KG1 (cell line): ENCODE data around the gene RFX3.

Experiments used
- DNase-seq: peaks from one replicate; lab custom pipeline; 2025; lab: John Stamatoyannopoulos, UW

RFX3 gene

GRCh38 chr9:3277200-3277599, 248.6 kb downstream of the RFX3 start:
- DNase-seq: no peak

GRCh38 chr9:3271581-3271980, 254.2 kb downstream of the RFX3 start:
- DNase-seq: no peak

DNA sequence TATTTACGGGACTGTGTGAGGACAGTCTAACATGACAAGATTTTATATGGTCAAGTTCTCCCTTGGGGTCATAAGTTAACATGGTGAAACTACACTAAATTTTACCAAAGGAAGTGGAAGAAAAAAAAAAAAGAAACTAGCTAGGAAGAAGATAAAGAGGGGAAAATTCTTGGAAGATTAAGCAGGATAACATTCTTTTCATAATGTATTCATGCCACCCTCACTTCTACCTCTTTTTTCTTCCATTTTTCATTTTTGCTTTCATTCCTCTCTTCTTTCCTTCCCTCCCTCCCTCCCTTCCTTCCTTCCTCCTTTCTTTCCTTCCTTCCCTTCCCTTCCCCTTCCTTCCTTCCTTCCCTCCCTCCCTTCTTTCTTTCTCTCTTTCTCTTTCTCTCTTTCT, 254.6 kb downstream of the RFX3 start:
- no peak for DNase-seq

DNA sequence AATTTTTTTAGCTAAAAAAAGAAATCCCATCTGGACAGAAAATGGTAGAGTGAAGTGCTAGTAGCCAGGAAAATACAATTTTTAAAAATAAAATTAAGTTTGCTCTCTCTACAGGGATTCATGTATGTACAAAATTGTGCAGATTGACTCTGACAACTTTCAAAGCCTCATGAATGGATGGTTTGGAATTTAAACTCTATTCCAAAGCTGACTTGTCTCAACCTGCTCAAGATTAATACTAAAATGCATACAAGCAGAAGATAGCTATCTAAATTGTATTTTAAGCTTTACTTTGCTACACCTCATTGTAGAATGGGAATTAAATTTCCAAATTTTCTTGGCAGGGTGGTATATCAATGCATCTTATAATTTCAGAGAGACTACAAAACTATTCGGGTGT, 257.6 kb downstream of the RFX3 start:
- DNase-seq: no peak

DNA sequence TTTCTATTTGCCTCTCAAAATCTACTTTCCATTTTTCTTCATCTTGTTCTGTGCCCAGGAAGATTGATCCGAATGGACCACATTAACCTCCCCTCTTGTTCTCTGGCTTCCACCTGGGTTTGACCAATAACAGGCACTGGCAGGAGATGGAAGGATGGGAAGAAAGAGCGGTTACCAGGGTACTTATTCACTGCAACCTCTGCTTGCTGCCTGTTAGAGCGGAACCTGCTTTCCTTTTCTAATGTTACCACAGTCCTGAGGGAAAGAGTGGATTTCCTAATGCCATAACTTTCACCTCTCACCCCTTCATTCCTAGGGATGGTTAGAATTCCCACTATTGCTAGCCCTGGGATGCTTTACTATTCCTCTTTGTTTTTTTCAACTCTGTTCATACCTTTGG, 262.1 kb downstream of the RFX3 start:
- DNase-seq: no peak

DNA sequence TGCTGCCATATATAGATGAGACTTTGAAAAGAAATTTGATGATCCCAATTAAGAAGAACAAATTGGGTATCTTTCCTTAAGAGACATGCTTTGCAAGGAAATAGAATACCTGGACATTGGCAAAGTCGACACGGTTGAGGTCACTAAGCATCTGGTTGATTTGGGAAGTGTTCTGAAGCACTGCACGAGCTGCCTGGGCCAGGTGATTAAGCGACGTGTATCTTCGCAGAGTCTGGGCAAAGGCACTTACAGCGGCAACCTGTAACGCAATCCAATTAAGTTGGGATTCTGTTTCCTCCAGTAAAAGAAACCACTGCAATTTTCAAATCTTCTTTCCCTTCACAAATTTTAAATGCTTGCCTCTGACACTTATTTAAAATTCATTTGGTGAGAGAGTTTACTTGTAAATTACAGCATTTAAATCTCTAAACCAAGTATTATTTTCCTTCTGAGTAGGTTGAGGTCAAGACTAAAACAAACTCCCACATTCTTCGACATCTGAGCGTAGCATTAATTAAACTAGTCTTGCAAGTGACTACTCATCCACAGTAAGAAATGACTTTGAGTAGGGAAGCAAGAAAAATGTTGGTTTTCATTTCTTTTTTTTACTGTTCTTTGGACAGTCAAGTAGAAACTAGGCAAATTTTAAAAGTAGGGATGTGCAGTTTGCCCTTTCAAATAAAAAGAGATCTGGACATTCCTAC, 262.8 kb downstream of the RFX3 start:
- DNase-seq: no peak

DNA sequence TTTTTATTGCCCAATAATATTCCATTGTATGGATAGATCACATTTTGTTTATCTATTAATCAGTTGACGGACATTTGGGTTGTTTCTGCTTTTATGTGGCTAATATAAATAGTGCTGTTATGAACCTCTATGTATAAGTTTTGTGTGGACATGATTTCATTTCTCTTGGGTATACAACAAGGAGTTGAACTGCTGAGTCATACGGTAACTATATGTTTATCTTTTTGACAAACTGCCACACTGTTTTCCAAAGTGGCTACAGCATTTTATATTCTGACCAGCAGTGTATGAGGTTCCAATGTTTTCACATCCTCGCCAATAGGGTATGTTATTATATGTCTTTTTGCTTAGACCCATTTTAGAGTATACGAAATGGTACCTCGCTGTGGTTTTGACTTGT, 264.3 kb downstream of the RFX3 start:
- no peak for DNase-seq

DNA sequence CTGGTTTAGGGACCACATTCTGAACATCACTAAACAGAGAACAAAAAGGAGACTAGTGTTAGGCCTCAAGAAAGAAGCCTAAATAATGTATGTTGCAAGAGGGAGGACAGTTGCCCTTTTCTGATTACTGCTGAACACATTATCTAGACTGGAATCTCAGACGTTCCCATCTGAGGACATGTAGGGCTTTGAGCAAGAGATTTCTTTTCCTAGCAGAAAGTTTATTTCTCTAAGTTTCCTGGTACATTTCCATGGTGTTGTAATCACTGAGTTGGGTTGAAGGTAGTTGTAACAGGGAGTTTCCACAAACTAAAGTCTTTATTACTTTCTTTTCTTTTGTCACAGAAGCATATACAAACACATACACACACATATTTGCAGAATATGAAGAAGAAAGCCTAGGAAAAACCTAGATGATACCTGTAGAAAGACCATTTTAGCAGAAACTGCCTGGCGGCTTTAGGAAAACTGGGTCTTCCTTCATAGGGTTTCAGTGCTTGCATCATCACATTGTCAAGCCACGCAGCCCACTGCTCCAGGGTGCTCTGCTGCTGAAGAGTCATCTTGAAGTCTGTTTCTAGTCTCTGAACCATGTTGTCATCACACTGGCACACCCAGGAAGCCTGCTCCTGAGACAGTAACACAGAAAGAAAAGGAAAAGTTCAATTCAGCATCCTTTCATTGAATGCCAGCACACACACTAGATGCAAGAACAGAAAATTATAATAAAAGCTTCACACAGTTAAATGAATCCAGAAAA, 269.1 kb downstream of the RFX3 start:
- no peak for DNase-seq

DNA sequence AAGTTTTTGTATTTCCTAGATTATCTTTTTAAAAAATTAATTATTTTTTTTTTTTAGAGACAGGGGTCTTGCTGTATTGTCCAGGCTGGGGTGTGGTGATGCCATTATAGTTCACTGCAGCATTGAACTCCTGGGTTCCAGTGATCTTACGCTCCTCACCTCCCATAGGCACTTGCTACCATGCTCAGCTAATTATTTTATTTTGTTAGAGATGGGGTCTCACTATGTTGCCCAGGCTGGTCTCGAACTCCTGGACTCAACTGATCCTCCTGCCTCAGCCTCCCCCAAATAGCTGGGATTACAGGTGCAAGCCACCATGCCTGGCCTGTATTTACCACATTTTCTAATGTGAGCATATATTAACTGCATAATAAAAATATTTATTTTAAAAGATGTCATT, 274.5 kb downstream of the RFX3 start:
- DNase-seq: no peak

GRCh38 chr9:3250741-3251140, 275.1 kb downstream of the RFX3 start:
- DNase-seq: no peak

- DNase-seq: no peak
These were observed 278.6 kb downstream of the RFX3 start for GRCh38 chr9:3247211-3247610.

- DNase-seq: no peak
These were observed 279.6 kb downstream of the RFX3 start for GRCh38 chr9:3246241-3246640.

GRCh38 chr9:3244963-3245653, 280.7 kb downstream of the RFX3 start:
- no peak for DNase-seq

DNA sequence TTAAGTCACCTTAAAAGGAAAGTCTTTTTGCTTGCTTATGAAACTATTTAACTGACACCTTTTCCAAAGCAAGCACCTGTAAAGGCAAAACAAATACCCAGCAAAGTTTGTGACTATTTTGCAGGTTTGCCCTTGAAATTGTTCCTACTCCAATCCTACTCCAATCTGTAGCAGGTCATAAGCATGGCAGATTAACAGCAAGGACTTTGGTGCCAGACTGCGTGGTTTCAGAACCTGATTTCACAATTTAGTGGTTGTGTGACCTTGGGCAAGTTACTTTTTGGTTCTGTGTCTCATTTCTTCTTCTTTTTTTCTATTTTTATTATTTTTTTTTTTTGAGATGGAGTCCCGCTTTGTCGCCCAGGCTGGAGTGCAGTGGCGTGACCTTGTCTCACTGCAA, 282.1 kb downstream of the RFX3 start:
- no peak for DNase-seq

DNA sequence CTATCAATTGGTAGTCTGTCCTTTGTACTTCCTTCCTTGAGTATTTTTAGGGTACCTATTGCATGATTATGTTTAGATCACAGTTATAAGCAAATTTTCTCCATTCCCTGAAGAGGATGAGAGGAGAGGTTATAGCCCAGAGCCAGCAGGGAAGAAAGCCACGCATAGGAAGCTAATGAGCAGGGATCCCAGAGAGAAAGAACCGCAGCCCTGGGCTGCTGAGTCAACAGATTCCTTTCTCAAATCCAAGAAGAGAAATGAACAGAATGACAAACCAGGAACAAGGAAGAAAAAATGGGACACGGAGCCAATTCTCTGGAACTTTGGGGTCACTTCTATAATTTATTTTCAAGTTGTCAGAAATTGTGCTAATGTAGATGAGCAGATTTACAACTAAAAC, 284.5 kb downstream of the RFX3 start:
- DNase-seq: no peak

GRCh38 chr9:3240656-3241268, 285.0 kb downstream of the RFX3 start:
- peak; percentile 6 for DNase-seq

GRCh38 chr9:3239240-3239639, 286.6 kb downstream of the RFX3 start:
- DNase-seq: no peak

- no peak for DNase-seq
These were observed 287.6 kb downstream of the RFX3 start for GRCh38 chr9:3238236-3238635.

DNA sequence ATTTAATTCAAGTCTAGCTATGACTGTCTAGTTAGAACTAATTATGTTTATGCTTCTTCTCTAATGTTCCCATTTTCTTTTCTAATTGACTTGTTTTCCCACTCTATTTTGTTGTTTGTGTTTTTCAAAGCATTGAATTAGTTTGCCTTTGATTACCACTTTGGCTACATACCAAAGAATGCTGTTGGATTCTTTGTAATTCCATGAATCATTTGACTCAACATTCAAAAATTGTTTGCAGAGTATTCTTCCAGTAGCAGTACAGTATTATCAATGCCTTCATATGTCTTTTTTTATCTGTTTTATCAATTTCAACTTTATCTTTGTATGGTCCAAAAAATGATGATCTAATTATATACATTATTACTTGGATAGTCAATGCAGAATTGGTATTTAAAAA, 288.7 kb downstream of the RFX3 start:
- DNase-seq: no peak

DNA sequence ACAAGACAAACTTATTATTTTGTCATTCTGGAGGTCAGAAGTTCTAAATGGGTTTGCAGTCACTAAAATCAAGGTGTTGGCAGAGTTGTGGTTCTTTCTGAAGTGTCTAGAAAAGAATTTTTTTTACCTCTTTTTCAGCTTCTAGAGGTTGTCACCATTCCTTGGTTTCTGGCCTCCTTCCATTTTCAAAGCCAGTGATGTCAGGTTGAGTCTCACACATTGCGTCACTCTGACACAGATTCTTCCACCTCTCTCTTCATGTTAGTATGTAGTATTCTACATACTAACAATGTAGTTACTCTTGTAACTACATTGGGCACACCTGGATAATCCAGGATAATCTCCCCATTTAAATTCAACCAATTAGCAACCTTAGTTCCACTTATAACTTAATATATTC, 290.3 kb downstream of the RFX3 start:
- DNase-seq: no peak

GRCh38 chr9:3224931-3225330, 300.9 kb downstream of the RFX3 start:
- DNase-seq: no peak

DNA sequence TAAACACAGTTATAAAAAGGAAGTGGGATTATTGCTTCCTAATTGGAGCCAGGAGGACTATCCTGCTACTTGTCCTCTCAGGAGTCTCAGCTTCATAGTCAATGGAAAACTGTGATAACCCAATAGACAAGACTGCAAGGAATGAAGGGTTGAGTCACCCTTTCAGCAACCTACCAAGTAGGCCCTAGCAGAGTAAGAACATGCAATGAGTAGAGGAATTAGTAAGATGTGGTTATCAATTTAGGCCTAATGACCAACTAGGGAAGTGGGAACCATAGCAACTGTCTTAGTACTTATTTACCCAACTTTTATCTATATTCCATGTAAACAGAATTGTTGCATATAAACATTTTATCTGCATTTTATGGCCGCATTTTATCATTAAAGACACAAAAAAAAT, 310.1 kb downstream of the RFX3 start:
- no peak for DNase-seq

DNA sequence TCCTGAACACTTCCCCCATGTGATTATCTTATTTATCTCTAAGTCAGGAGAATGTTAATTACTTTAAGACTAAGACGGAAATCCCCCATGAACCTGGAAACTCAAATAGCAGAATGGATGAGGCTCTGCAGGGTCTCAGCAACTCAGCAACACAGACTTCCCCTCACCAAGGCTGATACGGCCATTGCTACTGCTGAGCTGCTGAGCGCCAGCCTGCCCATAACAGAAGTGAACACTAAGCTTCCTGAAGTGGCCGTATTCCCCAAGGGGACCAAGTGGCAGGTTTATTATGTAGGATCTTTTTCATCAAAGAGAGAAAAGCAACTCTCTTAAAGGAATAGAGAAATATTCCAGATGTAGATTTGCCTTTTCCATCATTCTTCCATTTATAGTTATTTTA, 311.1 kb downstream of the RFX3 start:
- DNase-seq: no peak
